Measurements from ENCODE around the gene RAF1. TPM values are rescaled to one million over a fixed set of nuclear protein-coding genes. Genes with fewer than 3 reads are reported as not detected.

Gene RAF1
- total and polyA plus RNA-seq, 9 of the 15 experiments (the other 6 are each of a cell fraction or from before 2014, with no cell fraction given): 28.0 to 183 (median 85.6) TPM

GRCh38 chr3:12588039-12589009, 75.6 kb downstream of the RAF1 start:
- Histone ChIP-seq H3K27ac (ENCODE audit: extremely low read depth, low read depth, low read length) (no peak overlapping the region), H2AFZ (ENCODE audit: low read depth, low read length) (no peak overlapping the region), H3K27me3 (ENCODE audit: control insufficient read depth in 2 of 2, insufficient read depth in 2 of 2, low read length in 2 of 2) (no peaks in the 10 kb centered on the region), H3K9ac (ENCODE audit: insufficient read depth in 1 of 2, low read depth in 2 of 2, low read length in 2 of 2) (no peak overlapping the region), H3K4me2 (ENCODE audit: insufficient read depth, low read length) (no peak overlapping the region), H3K4me3 (no peak overlapping the region), H4K20me1 (replicated peaks; ENCODE audit: control insufficient read depth, insufficient read depth, low read length) (peaks cover 15% of the 10 kb centered on the region; the same call in 1 of the 2 replicates), H3K79me2 (ENCODE audit: control insufficient read depth, insufficient read depth, low read length) (no peaks in the 10 kb centered on the region; the same call in 2 of the 3 replicates), H3K9me1 (ENCODE audit: control insufficient read depth, insufficient read depth, low read length) (no peaks in the 10 kb centered on the region), H3K4me1 (replicated peaks in 1 of 2; ENCODE audit: control insufficient read depth in 2 of 2, insufficient read depth in 2 of 2, low read length in 2 of 2) (no peaks in the 10 kb centered on the region), H3K36me3 (ENCODE audit: control insufficient read depth, insufficient read depth, low read length) (peaks cover 96% of the 10 kb centered on the region), H3K9me3 (replicated peaks; ENCODE audit: control insufficient read depth, insufficient read depth, low read depth, low read length) (no peaks in the 10 kb centered on the region)
- ATAC-seq (no peak), FAIRE-seq (no peak), DNase-seq (ENCODE audit: extremely low read depth in 1 of 4, low spot score in 3 of 4) (no peak)
- intact Hi-C loops (cut with micrococcal nuclease): no loop called here
- POLR2A ChIA-PET: interaction anchor here (1.0 to 1.3 kb wide), 2 partner anchors 11 kb away, joined by 3 to 4 read pairs; no protein-coding TSS in a partner anchor
- 91% methylated on average over 7 of the region's 7 CpGs for WGBS (ENCODE audit: insufficient coverage, low coverage, missing lambda C conversion rate)
- CTCF ChIA-PET (ENCODE audit: low intra/inter-chr PET ratio): no interaction called here
- no peak for TF ChIP-seq ZNF316 (IDR thresholded peaks at IDR 0.05)
- no peak for TF ChIP-seq CEBPG (CRISPR knock-in tag; IDR thresholded peaks at IDR 0.05)
- 0 out of 4 replicates have a peak, but pooled peaks of 1 of the 2 experiments have one; percentile 14 for TF ChIP-seq CEBPG (tag; conservative IDR thresholded peaks at IDR 0.05 in 1 of 2, IDR thresholded peaks at IDR 0.05 in 1 of 2)
- TF ChIP-seq POLR2AphosphoS5 (IDR thresholded peaks at IDR 0.05; ENCODE audit: control insufficient read depth, insufficient read depth, low read depth, low read length): 0 out of 2 replicates have a peak, but pooled peaks have one; percentile 30
- in situ Hi-C loops (cut with MboI): no loop called here
- BruUV-seq (replicated peaks): no TSS peak

All from K562 (cell line).